ENCODE data around the gene GIMAP5. TPM values are rescaled to one million over a fixed set of nuclear protein-coding genes. Genes with fewer than 3 reads are reported as not detected.
"Not testable (repeated sequence)": the region's sequence is repeated elsewhere in the genome, so short reads cannot be mapped to it uniquely, and the experiment has no call there.

GIMAP5 gene
- total RNA-seq, 1 experiment from 2014 or later, result not detected

DNA sequence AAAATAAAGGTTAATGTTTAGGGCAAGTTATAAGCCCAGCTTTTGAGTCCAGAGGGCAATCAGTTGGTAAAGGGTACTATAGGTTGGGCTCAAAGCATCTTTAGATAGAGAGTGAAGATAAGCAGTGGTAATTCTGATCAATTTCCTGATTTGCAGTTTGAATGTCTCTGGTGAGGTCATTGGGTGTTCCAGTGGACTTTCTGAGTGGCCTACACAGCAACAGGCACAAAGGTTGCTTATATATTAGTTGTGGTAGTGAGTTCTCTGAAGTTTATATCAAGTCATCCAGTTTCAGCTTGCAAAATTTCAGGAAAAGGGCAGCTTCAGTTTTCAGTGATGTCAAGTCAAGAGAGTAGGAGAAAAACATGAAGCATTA lies 29.1 kb downstream of the GIMAP5 start:
- Histone ChIP-seq H3K4me3 (ENCODE audit: low read length) (no peak overlapping the region), H4K20me1 (ENCODE audit: low read length) (no peaks in the 10 kb centered on the region), H3K4me2 (ENCODE audit: low read length) (no peak overlapping the region), H3K4me1 (ENCODE audit: insufficient read depth, low read length) (no peaks in the 10 kb centered on the region), H3K79me2 (ENCODE audit: low read length) (no peaks in the 10 kb centered on the region), H3F3A (ENCODE audit: low read length, unreplicated experiment) (no peaks in the 10 kb centered on the region), H3K36me3 (ENCODE audit: low read depth, low read length) (no peaks in the 10 kb centered on the region), H3K27me3 (ENCODE audit: low read length) (peaks cover 45% of the 10 kb centered on the region), H3K9ac (ENCODE audit: low read length) (no peak overlapping the region), H3K9me2 (replicated peaks; ENCODE audit: low read length) (no peaks in the 10 kb centered on the region), H3K27ac (ENCODE audit: low read length) (no peak overlapping the region), H2AFZ (ENCODE audit: low read length) (no peak overlapping the region), H3K9me3 (ENCODE audit: low read length) (no peaks in the 10 kb centered on the region)
- POLR2A ChIA-PET (ENCODE audit: unreplicated experiment), result no interaction called here
- CTCF ChIA-PET, result no interaction called here
- BruUV-seq (replicated peaks), result no TSS peak
- TF ChIP-seq, protein P1, sequence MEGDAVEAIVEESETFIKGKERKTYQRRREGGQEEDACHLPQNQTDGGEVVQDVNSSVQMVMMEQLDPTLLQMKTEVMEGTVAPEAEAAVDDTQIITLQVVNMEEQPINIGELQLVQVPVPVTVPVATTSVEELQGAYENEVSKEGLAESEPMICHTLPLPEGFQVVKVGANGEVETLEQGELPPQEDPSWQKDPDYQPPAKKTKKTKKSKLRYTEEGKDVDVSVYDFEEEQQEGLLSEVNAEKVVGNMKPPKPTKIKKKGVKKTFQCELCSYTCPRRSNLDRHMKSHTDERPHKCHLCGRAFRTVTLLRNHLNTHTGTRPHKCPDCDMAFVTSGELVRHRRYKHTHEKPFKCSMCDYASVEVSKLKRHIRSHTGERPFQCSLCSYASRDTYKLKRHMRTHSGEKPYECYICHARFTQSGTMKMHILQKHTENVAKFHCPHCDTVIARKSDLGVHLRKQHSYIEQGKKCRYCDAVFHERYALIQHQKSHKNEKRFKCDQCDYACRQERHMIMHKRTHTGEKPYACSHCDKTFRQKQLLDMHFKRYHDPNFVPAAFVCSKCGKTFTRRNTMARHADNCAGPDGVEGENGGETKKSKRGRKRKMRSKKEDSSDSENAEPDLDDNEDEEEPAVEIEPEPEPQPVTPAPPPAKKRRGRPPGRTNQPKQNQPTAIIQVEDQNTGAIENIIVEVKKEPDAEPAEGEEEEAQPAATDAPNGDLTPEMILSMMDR (conservative IDR thresholded peaks at IDR 0.05; ENCODE audit: low read depth, low read length), result no peak
- ATAC-seq (no peak), DNase-seq (no peak)
- intact Hi-C loops (cut with micrococcal nuclease), result no loop called here

DNA sequence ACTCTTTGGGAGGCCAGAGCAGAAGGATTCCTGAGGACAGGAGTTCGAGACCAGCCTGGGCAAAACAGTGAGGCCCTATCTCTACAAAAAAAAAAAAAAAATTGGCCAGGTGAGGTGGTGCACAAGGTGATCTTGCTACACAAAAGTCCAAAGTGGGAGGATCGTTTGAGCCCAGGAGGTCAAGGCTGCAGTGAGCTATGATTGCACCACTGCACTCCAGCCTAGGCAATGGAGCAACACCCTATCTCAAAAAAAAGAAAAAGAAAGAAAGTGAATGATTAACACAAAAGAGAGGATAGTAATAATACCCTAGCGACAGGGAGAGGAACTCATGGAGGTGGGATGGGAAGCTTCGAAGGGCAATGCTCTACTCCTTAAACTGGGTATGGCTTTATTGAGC lies 32.5 kb downstream of the GIMAP5 start:
- Histone ChIP-seq H3K9me2 (replicated peaks; ENCODE audit: low read length) (no peaks in the 10 kb centered on the region), H3K27me3 (ENCODE audit: low read length) (peaks cover 46% of the 10 kb centered on the region), H2AFZ (ENCODE audit: low read length) (no peak overlapping the region), H3K4me2 (ENCODE audit: low read length) (no peak overlapping the region), H3K36me3 (ENCODE audit: low read depth, low read length) (no peaks in the 10 kb centered on the region), H4K20me1 (ENCODE audit: low read length) (no peaks in the 10 kb centered on the region), H3K27ac (ENCODE audit: low read length) (no peak overlapping the region), H3K9ac (ENCODE audit: low read length) (no peak overlapping the region), H3K9me3 (ENCODE audit: low read length) (no peaks in the 10 kb centered on the region), H3F3A (ENCODE audit: low read length, unreplicated experiment) (no peaks in the 10 kb centered on the region), H3K4me3 (ENCODE audit: low read length) (no peak overlapping the region), H3K4me1 (ENCODE audit: insufficient read depth, low read length) (no peaks in the 10 kb centered on the region), H3K79me2 (ENCODE audit: low read length) (no peaks in the 10 kb centered on the region)
- ChIA-PET POLR2A (ENCODE audit: unreplicated experiment) (no interaction called here), CTCF (no interaction called here)
- no peak for TF ChIP-seq EZH2 (IDR thresholded peaks at IDR 0.05; ENCODE audit: low read length, unreplicated experiment)
- TF ChIP-seq, protein P1 (conservative IDR thresholded peaks at IDR 0.05; ENCODE audit: low read depth, low read length), result no peak
- TF ChIP-seq EZH2phosphoT487 (IDR thresholded peaks at IDR 0.05; ENCODE audit: borderline replicate concordance, low read length), result no peak
- ATAC-seq (no peak), DNase-seq (no peak)
- intact Hi-C loops (cut with micrococcal nuclease), result no loop called here
- no TSS peak for BruUV-seq (replicated peaks)

DNA sequence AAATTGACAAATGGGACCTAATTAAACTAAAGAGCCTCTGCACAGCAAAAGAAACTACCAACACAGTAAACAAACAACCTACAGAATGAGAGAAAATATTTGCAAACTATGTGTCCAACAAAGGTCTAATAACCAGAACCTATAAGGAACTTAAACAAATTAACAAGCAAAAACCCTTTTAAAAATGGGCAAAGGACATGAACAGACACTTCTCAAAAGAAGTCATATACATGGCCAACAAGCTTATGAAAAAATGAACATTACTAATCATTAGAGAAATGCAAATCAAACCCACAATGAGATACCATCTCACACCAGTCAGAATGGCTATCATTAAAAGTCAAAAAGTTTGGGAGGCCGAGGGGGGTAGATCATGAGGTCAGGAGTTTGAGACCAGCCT lies 36.9 kb downstream of the GIMAP5 start:
- H3K36me3 ChIP-seq (ENCODE audit: low read depth, low read length); H3K4me2 ChIP-seq (ENCODE audit: low read length); H3K79me2 ChIP-seq (ENCODE audit: low read length); H2AFZ ChIP-seq (ENCODE audit: low read length); BruUV-seq (replicated peaks); H3F3A ChIP-seq (ENCODE audit: low read length, unreplicated experiment); intact Hi-C loops (cut with micrococcal nuclease); ATAC-seq; DNase-seq; H4K20me1 ChIP-seq (ENCODE audit: low read length); H3K9me2 ChIP-seq (replicated peaks; ENCODE audit: low read length); H3K9me3 ChIP-seq (ENCODE audit: low read length); H3K4me1 ChIP-seq (ENCODE audit: insufficient read depth, low read length); H3K4me3 ChIP-seq (ENCODE audit: low read length); H3K9ac ChIP-seq (ENCODE audit: low read length); CTCF ChIA-PET; POLR2A ChIA-PET (ENCODE audit: unreplicated experiment); H3K27ac ChIP-seq (ENCODE audit: low read length): not testable (repeated sequence)
- H3K27me3 ChIP-seq (ENCODE audit: low read length), result peaks cover 40% of the 10 kb centered on the region
